HepG2 (cell line): Measurements from ENCODE around the gene IL4I1. TPM values are rescaled to one million over a fixed set of nuclear protein-coding genes. Genes with fewer than 3 reads are reported as not detected.

Source experiments
- ATAC-seq: fragments of 200-7000 bp; cut with Tn5 transposase; 3 replicates; pipeline ENCODE4 v1.9.1; 2020; ENCODE audit warnings: mild to moderate bottlenecking, moderate library complexity
- BruUV-seq: library from RNA; stranded (reverse); fragments of 400-500 nt; replicated peaks from 2 replicates; lab custom pipeline; 2021; lab: Mats Ljungman, UMichigan
- CTCF ChIA-PET: fragments of 300-600 bp; formaldehyde crosslinking; extraction: SDS; loops from one replicate; lab custom pipeline; 2021; ENCODE audit warnings: low total read pairs, inconsistent platforms, low intra/inter-chr PET ratio; lab: Yijun Ruan, JAX
- POLR2A ChIA-PET: fragments of 350-600 bp; sonication (Branson Sonifier 250); formaldehyde crosslinking; loops from one replicate; lab custom pipeline; 2020; ENCODE audit warnings: antibody characterized with exemption, inconsistent platforms; lab: Yijun Ruan, JAX
- DNase-seq: peaks from one replicate; pipeline ENCODE4 v3.0.0-alpha.2; 2015; ENCODE audit warnings: low spot score
- FAIRE-seq: peaks from 3 replicates; lab custom pipeline; 2011; peaks lifted over from hg19 to GRCh38; lab: Jason Lieb, UNC
- H2AFZ ChIP-seq: one replicate; pipeline ENCODE4 v1.6.1; 2011; ENCODE audit warnings: low read length, inconsistent platforms
- H3K27ac ChIP-seq: fragments of 300-600 bp; 3 replicates; pipeline ENCODE4 v1.8.0; 2011; ENCODE audit warnings: mixed run types, mild to moderate bottlenecking, mixed read lengths, low read length, inconsistent platforms; ENCODE audit not compliant: insufficient read depth; ENCODE audit errors: extremely low read length
- H3K27me3 ChIP-seq, 2 experiments: fragments of 200-600 bp in 1 of 2; 2 replicates in 1 of 2; 3 replicates in 1 of 2; pipeline versions ENCODE4 v1.6.0 to v1.8.0; 2011; ENCODE audit warnings: low read length in 2 of 2, mild to moderate bottlenecking in 2 of 2, moderate library complexity in 2 of 2, inconsistent platforms in 1 of 2; ENCODE audit not compliant: insufficient read depth in 2 of 2, control insufficient read depth in 1 of 2
- H3K36me3 ChIP-seq, 2 experiments: fragments of 200-600 bp in 1 of 2; replicated peaks in 1 of 2; 2 replicates in 1 of 2; 3 replicates in 1 of 2; pipeline versions ENCODE4 v1.5.1 to v1.8.0; 2011; ENCODE audit warnings: low read length in 2 of 2, inconsistent platforms in 1 of 2; ENCODE audit not compliant: insufficient read depth in 2 of 2, control insufficient read depth in 1 of 2
- H3K4me1 ChIP-seq: 2 replicates; pipeline ENCODE4 v1.5.1; 2012; ENCODE audit warnings: low read length, inconsistent platforms; ENCODE audit not compliant: insufficient read depth
- H3K4me2 ChIP-seq: 2 replicates; pipeline ENCODE4 v1.6.0; 2011; ENCODE audit warnings: low read depth, low read length, inconsistent platforms
- H3K4me3 ChIP-seq, 3 experiments: fragments of 200-600 bp in 1 of 3; sonication (generic), shearing (Covaris generic) in 1 of 3; replicated peaks in 1 of 3; 2 replicates each; pipeline ENCODE4 v1.5.1; 2011 to 2016; ENCODE audit warnings: low read length in 3 of 3, inconsistent platforms in 2 of 3, low read depth in 2 of 3, mild to moderate bottlenecking in 2 of 3, control low read depth in 1 of 3, mixed read lengths in 1 of 3; ENCODE audit not compliant: insufficient read depth in 1 of 3
- H3K79me2 ChIP-seq: one replicate; pipeline ENCODE4 v1.6.1; 2011; ENCODE audit warnings: low read length, inconsistent platforms; ENCODE audit not compliant: insufficient read depth
- H3K9ac ChIP-seq: 2 replicates; pipeline ENCODE4 v1.6.0; 2011; ENCODE audit warnings: mild to moderate bottlenecking, low read depth, low read length, inconsistent platforms; ENCODE audit not compliant: insufficient read depth
- H3K9me3 ChIP-seq: 2 replicates; pipeline ENCODE4 v1.5.1; 2012; ENCODE audit warnings: mild to moderate bottlenecking, low read length
- H4K20me1 ChIP-seq: 2 replicates; pipeline ENCODE4 v1.6.0; 2011; ENCODE audit warnings: inconsistent platforms, mild to moderate bottlenecking, low read length, moderate library complexity; ENCODE audit not compliant: insufficient read depth
- GABPA ChIP-seq, 2 experiments: IDR thresholded peaks; 2 replicates each; pipeline ENCODE4 v1.6.1; 2011 to 2016; ENCODE audit warnings: low read depth in 2 of 2, low read length in 1 of 2, missing biosample characterization in 1 of 2, missing genetic modification characterization in 1 of 2
- MLLT10 ChIP-seq: sonication (generic); formaldehyde crosslinking; IDR thresholded peaks from 2 replicates; pipeline ENCODE4 v1.4.0; 2020; ENCODE audit warnings: missing genetic modification reagents
- POLR2G ChIP-seq: fragments of 200-400 bp; formaldehyde crosslinking; IDR thresholded peaks from 2 replicates; pipeline ENCODE4 v1.6.1; 2018; ENCODE audit warnings: mild to moderate bottlenecking, low read depth, low read length, moderate library complexity
- RAD51 ChIP-seq: fragments of 450-650 bp; IDR thresholded peaks from 2 replicates; pipeline ENCODE4 v1.6.1; 2016; ENCODE audit warnings: borderline replicate concordance
- ZFYVE20 ChIP-seq: sonication (generic); formaldehyde crosslinking; IDR thresholded peaks from 2 replicates; pipeline ENCODE4 v1.8.0; 2023; ENCODE audit warnings: low read depth, mild to moderate bottlenecking, moderate library complexity, missing genetic modification reagents, borderline replicate concordance
- ZNF101 ChIP-seq: sonication (generic); formaldehyde crosslinking; IDR thresholded peaks from 2 replicates; pipeline ENCODE4 v1.4.0; 2020; ENCODE audit warnings: mild to moderate bottlenecking, low read depth, missing genetic modification reagents, borderline replicate concordance
- ZNF142 ChIP-seq: sonication (generic); formaldehyde crosslinking; IDR thresholded peaks from 2 replicates; pipeline ENCODE4 v1.4.0; 2020; ENCODE audit warnings: missing genetic modification reagents
- ZNF276 ChIP-seq: sonication (generic); formaldehyde crosslinking; IDR thresholded peaks from 2 replicates; pipeline ENCODE4 v1.4.0; 2020; ENCODE audit warnings: mild to moderate bottlenecking, low read depth, missing genetic modification reagents
- ZNF512B ChIP-seq: sonication (generic); formaldehyde crosslinking; IDR thresholded peaks from 2 replicates; pipeline ENCODE4 v1.5.1; 2020; ENCODE audit warnings: missing genetic modification reagents, mild to moderate bottlenecking, borderline replicate concordance
- ZNF547 ChIP-seq: sonication (generic); formaldehyde crosslinking; IDR thresholded peaks from 2 replicates; pipeline ENCODE4 v1.5.1; 2020; ENCODE audit warnings: mild to moderate bottlenecking, missing genetic modification reagents
- ZNF577 ChIP-seq: sonication (generic); formaldehyde crosslinking; IDR thresholded peaks from 2 replicates; pipeline ENCODE4 v1.4.0; 2020; ENCODE audit warnings: mild to moderate bottlenecking, low read depth, missing genetic modification reagents, borderline replicate concordance
- ZSCAN30 ChIP-seq: sonication (generic); formaldehyde crosslinking; IDR thresholded peaks from 2 replicates; pipeline ENCODE4 v1.5.0; 2020; ENCODE audit warnings: mild to moderate bottlenecking, missing genetic modification reagents
- WGBS: methylation state at CpG from one replicate; pipeline ENCODE4 v1.1.6; 2017; ENCODE audit warnings: low lambda C conversion rate; 5-methylcytosine and 5-hydroxymethylcytosine counted together
- in situ Hi-C: cut with HindIII; loops from 2 replicates; pipeline ENCODE4 v1.10.0; 2017; ENCODE audit warnings: low pct_unique_long_range_greater_than_20kb; ENCODE audit not compliant: extremely low pct_ligation_motif_present
- intact Hi-C: fragments of 100-400 bp; cut with micrococcal nuclease; formaldehyde crosslinking; loops from one replicate; pipeline ENCODE4 v1.10.0; 2022; ENCODE audit not compliant: unreplicated experiment
- polyA plus RNA-seq, 8 experiments: library from polyadenylated mRNA; depleted of rRNA in 3 of 8; stranded (reverse) in 7 of 8; unstranded in 1 of 8; fragments of >200 nt; fragmentation: Illumina TruSeq in 4 of 8; extraction: Trizol in 4 of 8; gene quantifications; 2 replicates each; pipeline versions ENCODE4 v1.2.1 to v1.2.3, GENCODE V29; 2011 to 2016; ENCODE audit warnings: low read depth in 4 of 8, missing spikeins in 1 of 8, mixed read lengths in 1 of 8; ENCODE audit not compliant: insufficient read depth in 1 of 8
- total RNA-seq, 5 experiments: library from RNA; depleted of rRNA; stranded (reverse); fragments of >200 nt; fragmentation: Illumina TruSeq; extraction: Trizol; gene quantifications; 2 replicates each; pipeline ENCODE4 v1.2.3, GENCODE V29; 2016; ENCODE audit warnings: low read depth in 1 of 5

Gene IL4I1
- total and polyA plus RNA-seq, 2 of the 13 experiments (the other 11 are each of a cell fraction or from before 2014, with no cell fraction given) = not detected

GRCh38 chr19:49855676-49856573, 40.8 kb downstream of the IL4I1 start:
- DNase-seq (no peak), ATAC-seq (no peak), FAIRE-seq (no peak)
- no peak overlapping the region for H2AFZ ChIP-seq
- WGBS = over 99% methylated on average over 16 of the region's 21 CpGs
- peaks cover 24% of the 10 kb centered on the region for H3K79me2 ChIP-seq
- H3K9me3 ChIP-seq = no peaks in the 10 kb centered on the region
- no peak overlapping the region for H3K4me3 ChIP-seq
- H3K9ac ChIP-seq = no peak overlapping the region
- ChIA-PET POLR2A (no interaction called here), CTCF (no interaction called here)
- peaks cover 21% of the 10 kb centered on the region for H3K4me1 ChIP-seq
- H4K20me1 ChIP-seq = peaks cover 23% of the 10 kb centered on the region
- no TSS peak for BruUV-seq
- no peak overlapping the region for H3K27ac ChIP-seq
- in situ Hi-C loops (no loop called here), intact Hi-C loops (no loop called here)
- H3K4me2 ChIP-seq = no peak overlapping the region
- H3K27me3 ChIP-seq = no peaks in the 10 kb centered on the region; a peak in 1 of 5 replicates
- H3K36me3 ChIP-seq = peaks cover 37 to 64% of the 10 kb centered on the region in 2 experiments; a peak in 4 of 5 replicates
- TF ChIP-seq GABPA (IDR thresholded peaks at IDR 0.05; ENCODE audit: low read depth, low read length) = no peak
- TF ChIP-seq GABPA (CRISPR knock-in tag; IDR thresholded peaks at IDR 0.05; ENCODE audit: low read depth) = no peak
- TF ChIP-seq MLLT10 (CRISPR knock-in tag) = no peak
- no peak for TF ChIP-seq ZSCAN30 (CRISPR knock-in tag)
- no peak for TF ChIP-seq ZFYVE20
- no peak for TF ChIP-seq ZNF547
- TF ChIP-seq ZNF276 (CRISPR knock-in tag) = no peak
- no peak for TF ChIP-seq ZNF101 (CRISPR knock-in tag)
- TF ChIP-seq ZNF512B = no peak
- no peak for TF ChIP-seq RAD51
- TF ChIP-seq ZNF142 = no peak
- no peak for TF ChIP-seq ZNF577 (CRISPR knock-in tag)
- peak; percentile 61 for TF ChIP-seq POLR2G
